Esophagus muscularis mucosa (tissue), 4 donors: ENCODE results near the gene SFXN1. TPM values are rescaled to one million over a fixed set of nuclear protein-coding genes. Genes with fewer than 3 reads are reported as not detected.
"Not testable (repeated sequence)": the region's sequence is repeated elsewhere in the genome, so short reads cannot be mapped to it uniquely, and the experiment has no call there.

Experiments used
- DNase-seq: peaks from one replicate; pipeline ENCODE4 v3.0.0-alpha.2; 2017; ENCODE audit errors: extremely low spot score
- H3K27ac ChIP-seq, 4 donors: fragments of 200-600 bp; sonication (generic); replicated peaks in 1 of 4; 1 replicate in 3 of 4; 2 replicates in 1 of 4; pipeline ENCODE4 v1.5.1; 2016 to 2019; ENCODE audit warnings: mild to moderate bottlenecking in 1 of 4
- H3K27me3 ChIP-seq, 4 donors: fragments of 200-600 bp; sonication (generic); one replicate each; pipeline versions ENCODE4 v1.5.1 to v1.6.0; 2016 to 2019
- H3K36me3 ChIP-seq, 4 donors: fragments of 200-600 bp; sonication (generic); one replicate each; pipeline ENCODE4 v1.5.1; 2016 to 2019
- H3K4me1 ChIP-seq, 4 donors: fragments of 200-600 bp; sonication (generic); one replicate each; pipeline ENCODE4 v1.5.1; 2016 to 2019
- H3K4me3 ChIP-seq, 4 donors: fragments of 200-600 bp; sonication (generic); 1 replicate in 2 of 4; 2 replicates in 2 of 4; pipeline ENCODE4 v1.5.1; 2016 to 2019; ENCODE audit warnings: mild to moderate bottlenecking in 4 of 4, moderate library complexity in 1 of 4
- H3K9me3 ChIP-seq, 4 donors: fragments of 200-600 bp; sonication (generic); 1 replicate in 3 of 4; 2 replicates in 1 of 4; pipeline ENCODE4 v1.5.1; 2016 to 2019
- EP300 ChIP-seq: sonication (generic); formaldehyde crosslinking; IDR thresholded peaks from one replicate; pipeline ENCODE4 v1.6.1; 2017; ENCODE audit warnings: antibody characterized with exemption
- POLR2A ChIP-seq: fragments of 450-650 bp; IDR thresholded peaks from one replicate; pipeline ENCODE4 v1.6.1; 2017; ENCODE audit warnings: antibody characterized with exemption, moderate library complexity, mild to moderate bottlenecking, low read depth
- POLR2AphosphoS5 ChIP-seq, 2 donors: sonication (generic); formaldehyde crosslinking; IDR thresholded peaks; one replicate each; pipeline ENCODE4 v1.6.1; 2017; ENCODE audit warnings: antibody characterized with exemption in 2 of 2
- WGBS: methylation state at CpG from one replicate; pipeline ENCODE4 v1.1.5; 2018; 5-methylcytosine and 5-hydroxymethylcytosine counted together
- intact Hi-C: fragments of 100-400 bp; cut with DNase I; formaldehyde crosslinking; loops from one replicate; pipeline ENCODE4 v1.15.1; 2023
- total RNA-seq, 4 donors: library from RNA; depleted of rRNA; stranded (reverse); fragments of >200 nt; gene quantifications; one replicate each; pipeline versions ENCODE4 v1.1.0 to v1.2.1, GENCODE V29; 2016
- TF ChIP-seq, protein P1 (sequence below), 3 experiments: fragments of 200-600 bp in 2 of 3; fragments of 450-650 bp in 1 of 3; sonication (generic) in 2 of 3; IDR thresholded peaks; one replicate each; pipeline ENCODE4 v1.5.1; 2017 to 2019; ENCODE audit warnings: antibody characterized with exemption in 3 of 3, mild to moderate bottlenecking in 2 of 3, moderate library complexity in 1 of 3

SFXN1 gene
- total RNA-seq, 4 donors from 2014 or later = 11.2 to 18.1 (median 15.3) TPM

DNA sequence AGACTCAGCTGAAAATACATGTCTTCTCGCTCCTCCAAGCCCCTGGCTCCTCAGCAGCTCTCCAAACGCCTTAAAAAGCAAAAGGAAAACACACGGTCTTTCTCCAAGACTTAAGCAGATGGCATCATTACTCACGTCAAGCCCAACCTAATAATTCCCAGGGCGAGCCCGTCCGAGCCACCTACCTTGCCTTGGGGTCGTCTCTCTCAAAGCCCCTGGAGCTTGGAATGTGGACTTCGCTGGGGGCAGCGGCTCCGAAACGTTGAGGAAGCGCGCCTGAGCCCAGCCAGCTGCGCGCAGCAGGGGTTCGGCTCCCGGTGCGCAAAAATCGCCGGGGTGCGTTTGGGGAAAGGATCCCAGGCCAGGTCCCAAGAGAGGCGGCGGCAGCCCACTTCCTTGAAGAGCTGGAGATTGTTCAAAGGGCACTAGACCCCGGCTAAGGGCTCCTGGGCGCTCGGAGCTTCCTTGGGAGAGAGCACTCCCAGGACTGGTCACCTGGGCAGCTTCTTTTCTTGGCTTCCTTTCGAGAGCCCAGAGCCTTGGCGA, 34.8 kb upstream of the SFXN1 start:
- DNase-seq = peak; percentile 42
- H3K36me3 ChIP-seq = no peaks in the 10 kb centered on the region
- H3K4me3 ChIP-seq = peak overlapping the region; percentile 29 to 55 (median 34)
- peaks cover 13 to 20% (median 18%) of the 10 kb centered on the region in 4 donors for H3K4me1 ChIP-seq
- peaks cover 0 to 68% (median 18%) of the 10 kb centered on the region in 4 donors for H3K27me3 ChIP-seq
- no peaks in the 10 kb centered on the region for H3K9me3 ChIP-seq
- intact Hi-C loops = loop anchor here (2.0 kb wide), 1 partner anchor 493 kb away; no protein-coding TSS in a partner anchor
- 5% methylated on average over 14 of the region's 29 CpGs for WGBS
- no peak overlapping the region for H3K27ac ChIP-seq
- TF ChIP-seq, protein P1, sequence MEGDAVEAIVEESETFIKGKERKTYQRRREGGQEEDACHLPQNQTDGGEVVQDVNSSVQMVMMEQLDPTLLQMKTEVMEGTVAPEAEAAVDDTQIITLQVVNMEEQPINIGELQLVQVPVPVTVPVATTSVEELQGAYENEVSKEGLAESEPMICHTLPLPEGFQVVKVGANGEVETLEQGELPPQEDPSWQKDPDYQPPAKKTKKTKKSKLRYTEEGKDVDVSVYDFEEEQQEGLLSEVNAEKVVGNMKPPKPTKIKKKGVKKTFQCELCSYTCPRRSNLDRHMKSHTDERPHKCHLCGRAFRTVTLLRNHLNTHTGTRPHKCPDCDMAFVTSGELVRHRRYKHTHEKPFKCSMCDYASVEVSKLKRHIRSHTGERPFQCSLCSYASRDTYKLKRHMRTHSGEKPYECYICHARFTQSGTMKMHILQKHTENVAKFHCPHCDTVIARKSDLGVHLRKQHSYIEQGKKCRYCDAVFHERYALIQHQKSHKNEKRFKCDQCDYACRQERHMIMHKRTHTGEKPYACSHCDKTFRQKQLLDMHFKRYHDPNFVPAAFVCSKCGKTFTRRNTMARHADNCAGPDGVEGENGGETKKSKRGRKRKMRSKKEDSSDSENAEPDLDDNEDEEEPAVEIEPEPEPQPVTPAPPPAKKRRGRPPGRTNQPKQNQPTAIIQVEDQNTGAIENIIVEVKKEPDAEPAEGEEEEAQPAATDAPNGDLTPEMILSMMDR (IDR thresholded peaks at IDR 0.05) = no peak
- TF ChIP-seq POLR2AphosphoS5 (IDR thresholded peaks at IDR 0.05) (no peak), EP300 (no peak), POLR2A (no peak)

DNA sequence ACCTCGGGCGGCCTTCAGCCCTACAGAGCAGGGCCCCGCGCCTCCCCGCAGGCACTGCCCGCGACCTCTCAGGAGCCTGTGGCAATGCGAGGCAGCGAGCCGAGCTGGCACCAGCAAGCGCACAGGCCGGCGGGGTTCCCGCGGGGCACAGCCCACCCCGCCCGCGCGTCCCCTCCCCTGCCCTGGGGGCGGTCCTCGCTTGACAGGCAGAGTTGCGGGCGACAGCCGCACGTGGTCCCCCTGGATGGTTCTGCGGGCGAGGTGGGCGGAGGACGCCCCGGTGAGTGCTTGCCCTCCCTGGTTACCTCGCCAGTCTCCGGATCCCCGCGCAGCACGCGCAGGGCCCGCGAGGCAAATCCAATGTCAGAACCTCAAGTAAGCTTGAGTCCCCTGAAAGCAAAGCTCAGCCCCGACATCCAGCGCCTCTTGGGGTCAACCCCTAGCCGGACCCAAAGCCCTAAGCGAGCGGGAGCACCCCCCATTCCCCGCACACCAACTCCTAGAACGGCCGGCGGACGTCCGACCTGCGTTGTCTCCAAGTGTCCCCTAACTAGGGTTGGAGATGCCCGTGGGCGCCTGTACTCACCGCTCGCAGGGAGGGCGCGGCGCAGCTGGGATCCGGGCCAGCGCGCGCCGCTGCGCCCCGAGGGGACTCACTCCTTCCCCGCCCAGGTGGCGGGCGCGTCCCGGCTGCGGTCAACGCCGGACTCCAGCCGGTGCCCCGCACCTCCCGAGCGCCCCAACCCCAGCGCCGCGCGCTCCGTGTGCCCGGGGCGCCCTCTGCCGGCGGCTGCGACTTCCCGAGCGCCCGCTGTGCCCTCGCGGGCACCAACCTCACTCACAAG, 34.1 kb upstream of the SFXN1 start, which contains the start of gene DRD1:
DRD1 (minus strand) TSS at position 123 of the 845 bp plus-strand sequence. CDS start 1,083 bp downstream, outside the sequence.
- intact Hi-C loops = loop anchor here (2.0 kb wide), 1 partner anchor 493 kb away; no protein-coding TSS in a partner anchor
- peaks cover 0 to 67% (median 18%) of the 10 kb centered on the region in 4 donors for H3K27me3 ChIP-seq

DNA sequence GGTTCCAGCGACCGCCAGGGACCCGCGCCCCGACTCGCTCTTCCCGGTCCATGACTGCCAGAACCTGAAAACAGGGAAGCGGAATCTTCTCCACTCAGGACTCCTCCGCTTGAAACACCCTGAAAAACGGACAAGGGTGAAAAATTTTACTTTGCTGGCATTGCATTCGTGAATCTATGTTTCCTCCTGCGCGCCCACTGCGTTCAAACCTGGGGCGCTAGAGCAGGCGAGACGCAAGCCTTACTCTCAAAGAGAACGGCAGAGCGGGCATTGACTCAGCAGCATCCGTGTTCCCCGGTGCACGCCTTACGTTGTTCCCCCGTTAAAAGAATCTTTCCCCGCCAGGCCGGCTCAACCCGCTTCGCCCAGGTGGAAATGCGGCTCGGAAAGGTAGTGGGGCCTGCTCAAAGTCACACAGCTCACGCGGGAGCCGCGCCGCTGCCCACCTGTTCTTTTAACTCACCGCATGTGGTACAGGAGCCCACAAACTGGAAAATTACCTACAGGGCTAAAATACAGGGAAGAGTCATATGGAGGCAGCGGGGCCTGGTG, 33.4 kb upstream of the SFXN1 start:
- Histone ChIP-seq H3K4me1 (peaks cover 13 to 20% (median 18%) of the 10 kb centered on the region in 4 donors), H3K36me3 (no peaks in the 10 kb centered on the region), H3K27me3 (peaks cover 0 to 67% (median 18%) of the 10 kb centered on the region in 4 donors), H3K27ac (no peak overlapping the region), H3K9me3 (no peaks in the 10 kb centered on the region), H3K4me3 (peak overlapping the region; percentile 29 to 55 (median 34))
- intact Hi-C loops = loop anchor here (2.0 kb wide), 1 partner anchor 494 kb away; no protein-coding TSS in a partner anchor
- WGBS = 34% methylated on average over 26 of the region's 37 CpGs
- no peak for DNase-seq
- TF ChIP-seq EP300 (no peak), POLR2AphosphoS5 (IDR thresholded peaks at IDR 0.05) (no peak), POLR2A (no peak)
- TF ChIP-seq, protein P1 (IDR thresholded peaks at IDR 0.05) = no peak

More for the DNA sequence above, 34.1 kb upstream of the SFXN1 start, which contains the start of gene DRD1:
- Histone ChIP-seq H3K9me3 (no peaks in the 10 kb centered on the region), H3K4me3 (peak within 1 kb of the TSS; percentile 29 to 55 (median 34)), H3K27ac (no peak within 1 kb of the TSS), H3K36me3 (no peaks in the 10 kb centered on the region), H3K4me1 (peaks cover 13 to 20% (median 18%) of the 10 kb centered on the region in 4 donors)
- TF ChIP-seq, protein P1 (IDR thresholded peaks at IDR 0.05) = peak; percentile 27 to 71 (median 62)
- TF ChIP-seq POLR2A = no peak
- WGBS = 2% methylated on average over 33 of the region's 91 CpGs
- peak; percentile 90 for DNase-seq

DNA sequence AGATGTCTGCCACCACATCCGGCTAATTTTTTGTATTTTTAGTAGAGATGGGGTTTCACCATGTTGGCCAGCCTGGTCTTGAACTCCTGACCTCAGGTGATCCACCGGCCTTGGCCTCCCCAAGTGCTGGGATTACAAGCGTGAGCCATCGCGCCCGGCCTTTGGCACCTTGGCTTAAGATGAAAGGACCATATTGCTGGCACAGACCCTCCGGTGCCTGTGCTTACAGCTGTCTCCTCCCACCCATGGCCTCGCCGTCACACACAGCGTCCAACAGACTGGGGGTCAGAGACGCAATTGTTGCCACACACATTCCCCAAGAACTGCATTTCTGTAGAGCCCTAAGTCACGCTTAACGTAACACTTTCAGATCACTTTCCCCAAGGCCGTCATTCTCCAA, 32.0 kb upstream of the SFXN1 start:
- H3K27ac ChIP-seq, intact Hi-C loops, H3K4me3 ChIP-seq, H3K36me3 ChIP-seq, DNase-seq, H3K9me3 ChIP-seq: not testable (repeated sequence)
- Histone ChIP-seq H3K4me1 (peaks cover 13 to 20% (median 18%) of the 10 kb centered on the region in 4 donors), H3K27me3 (peaks cover 0 to 76% (median 18%) of the 10 kb centered on the region in 4 donors)
- WGBS = 85% methylated on average over 14 of the region's 14 CpGs

DNA sequence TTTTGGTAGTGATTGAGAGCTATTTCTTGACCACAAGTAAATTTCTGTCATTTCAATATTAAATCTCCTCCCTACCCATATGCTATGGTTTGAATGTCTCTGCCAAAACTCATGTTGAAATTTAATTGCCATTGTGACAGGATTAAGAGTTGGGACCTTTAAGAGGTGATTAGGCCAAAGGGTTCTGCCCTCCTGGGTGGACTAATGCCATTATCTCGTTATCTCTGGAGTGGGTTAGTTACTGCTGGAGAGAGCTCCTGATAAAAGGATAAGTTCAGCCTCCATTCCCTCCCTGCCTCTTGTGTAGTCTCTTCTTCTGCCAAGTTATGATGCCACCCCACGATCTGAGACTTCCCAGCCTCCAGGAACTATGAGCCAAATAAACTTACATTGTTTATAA, 30.8 kb upstream of the SFXN1 start:
- Histone ChIP-seq H3K27ac (no peak overlapping the region), H3K4me3 (no peak overlapping the region), H3K27me3 (peaks cover 0 to 76% (median 18%) of the 10 kb centered on the region in 4 donors), H3K4me1 (peaks cover 13 to 20% (median 18%) of the 10 kb centered on the region in 4 donors), H3K9me3 (no peaks in the 10 kb centered on the region), H3K36me3 (no peaks in the 10 kb centered on the region)
- intact Hi-C loops = no loop called here
- TF ChIP-seq POLR2AphosphoS5 (IDR thresholded peaks at IDR 0.05) (no peak), EP300 (no peak), POLR2A (no peak)
- TF ChIP-seq, protein P1 (IDR thresholded peaks at IDR 0.05) = no peak
- DNase-seq = no peak
- WGBS = 33% methylated on average over 2 of the region's 2 CpGs
